ENCODE results near the gene TFF3. TPM values are rescaled to one million over a fixed set of nuclear protein-coding genes. Genes with fewer than 3 reads are reported as not detected.
A peak's percentile ranks its signal among the peaks of the same experiment; 100 is the strongest.

TFF3 gene
- total RNA-seq, 2 experiments from 2014 or later: not detected

DNA sequence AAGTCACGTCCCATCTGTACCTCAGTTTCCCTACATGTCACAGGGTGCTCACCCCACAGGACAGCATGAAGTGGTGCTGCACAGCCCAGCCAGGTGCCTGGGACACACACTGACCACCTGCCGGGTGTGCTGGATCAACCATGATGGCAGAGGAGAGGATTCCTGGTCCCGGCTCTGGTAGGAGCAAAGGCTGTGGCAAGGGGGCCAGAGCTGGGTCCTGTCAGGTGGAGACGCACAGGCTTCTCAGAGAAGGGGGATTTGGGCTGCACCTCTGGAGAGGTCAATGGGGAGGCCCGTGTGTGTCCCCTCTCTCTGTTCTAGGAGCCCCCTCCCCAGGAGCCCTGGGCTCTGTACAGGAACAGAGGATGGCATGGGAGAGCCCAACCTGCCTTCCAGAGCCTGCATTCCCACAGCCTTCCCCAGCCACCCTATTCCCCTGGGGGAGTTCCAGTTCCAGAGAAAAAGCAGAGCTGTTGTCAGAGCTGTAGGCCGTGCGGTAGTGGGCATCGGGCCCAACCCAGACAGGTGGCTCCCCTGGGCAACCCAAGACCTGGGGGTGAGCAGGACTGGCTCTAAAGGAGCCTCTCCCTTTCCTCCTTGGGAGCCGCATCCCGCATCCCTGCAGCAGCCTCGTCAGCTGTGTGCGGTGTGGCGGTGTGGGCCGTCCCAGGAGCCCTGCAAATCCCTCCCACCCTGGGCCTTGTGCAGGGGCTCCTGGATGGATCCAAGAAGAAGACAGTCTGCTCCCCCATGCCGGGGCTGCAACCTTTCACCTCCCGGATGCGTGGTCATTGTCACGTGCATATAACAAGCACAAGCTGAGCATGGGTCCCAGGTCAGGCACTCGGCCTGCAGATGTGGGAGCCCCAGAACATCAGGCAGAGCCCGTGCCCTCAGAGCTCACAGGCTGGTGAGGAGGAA is 2.9 kb upstream of the TFF3 start:
- no peak overlapping the region for H3K27ac Mint-ChIP-seq
- ATAC-seq (ENCODE audit: poor library complexity) (no peak), DNase-seq (peak in 1 of 14 experiments; percentile 17)
- ChIA-PET POLR2A (no interaction called here), CTCF (interaction anchor here (0.6 kb wide), 1 partner anchor 9 kb away, joined by 3 read pairs; no protein-coding TSS in a partner anchor)
- Histone ChIP-seq H3K9me3 (ENCODE audit: control insufficient read depth in 1 of 2, insufficient read depth in 1 of 2, low read length in 2 of 2) (no peaks in the 10 kb centered on the region), H3K27ac (ENCODE audit: low read depth in 1 of 2, low read length in 2 of 2) (no peak overlapping the region), H3K27me3 (ENCODE audit: control insufficient read depth in 1 of 2, insufficient read depth in 2 of 2, low read length in 2 of 2) (no peaks in the 10 kb centered on the region), H3K4me1 (ENCODE audit: insufficient read depth, low read length) (peaks cover 7% of the 10 kb centered on the region), H3K4me3 (ENCODE audit: low read length) (no peak overlapping the region), H3K36me3 (ENCODE audit: insufficient read depth, low read length) (no peaks in the 10 kb centered on the region)
- TF ChIP-seq CTCF (IDR thresholded peaks at IDR 0.05): no peak
- peaks cover under 1% of the 10 kb centered on the region for H3K27me3 Mint-ChIP-seq
- no peaks in the 10 kb centered on the region for H3K4me1 Mint-ChIP-seq (ENCODE audit: low read depth)
- no peak overlapping the region for H3K4me3 Mint-ChIP-seq
- no peaks in the 10 kb centered on the region for H3K36me3 Mint-ChIP-seq (ENCODE audit: low read depth)
- H3K9me3 Mint-ChIP-seq: no peaks in the 10 kb centered on the region
- intact Hi-C loops (cut with DNase I, micrococcal nuclease): no loop called here

DNA sequence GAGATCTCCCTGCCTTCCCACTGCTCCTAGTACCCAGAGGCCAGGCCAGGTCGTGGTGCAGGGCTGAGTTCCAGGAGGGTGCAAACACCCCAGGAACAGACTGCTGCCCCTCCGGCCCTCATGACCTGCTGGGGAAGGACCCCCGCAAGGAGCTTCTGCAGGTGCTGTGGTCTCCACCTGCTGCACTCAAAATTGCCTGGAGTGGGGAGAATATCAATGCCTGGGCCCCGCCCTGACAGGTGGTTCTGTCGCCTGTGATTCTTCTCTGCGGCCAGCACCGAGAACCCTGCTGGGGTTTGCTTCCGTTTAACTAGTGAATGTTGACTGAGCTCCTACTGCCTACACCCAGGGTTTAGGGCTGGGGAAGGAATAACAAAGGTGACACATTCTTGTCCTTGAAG is 2.1 kb upstream of the TFF3 start:
- intact Hi-C loops (cut with DNase I, micrococcal nuclease): no loop called here
- H3K9me3 ChIP-seq (ENCODE audit: control insufficient read depth in 1 of 2, insufficient read depth in 1 of 2, low read length in 2 of 2): no peaks in the 10 kb centered on the region
- no peak for TF ChIP-seq CTCF (IDR thresholded peaks at IDR 0.05)
- POLR2A ChIA-PET: no interaction called here
- CTCF ChIA-PET: no interaction called here
- H3K36me3 ChIP-seq (ENCODE audit: insufficient read depth, low read length): no peaks in the 10 kb centered on the region
- H3K4me3 Mint-ChIP-seq: no peak overlapping the region
- no peak overlapping the region for H3K27ac ChIP-seq (ENCODE audit: low read depth in 1 of 2, low read length in 2 of 2)
- no peak overlapping the region for H3K27ac Mint-ChIP-seq
- H3K9me3 Mint-ChIP-seq: no peaks in the 10 kb centered on the region
- DNase-seq (peak in 1 of 14 experiments; percentile 14), ATAC-seq (ENCODE audit: poor library complexity) (no peak)
- H3K27me3 ChIP-seq (ENCODE audit: control insufficient read depth in 1 of 2, insufficient read depth in 2 of 2, low read length in 2 of 2): no peaks in the 10 kb centered on the region
- H3K4me1 ChIP-seq (ENCODE audit: insufficient read depth, low read length): peaks cover 7% of the 10 kb centered on the region
- H3K27me3 Mint-ChIP-seq: no peaks in the 10 kb centered on the region
- no peak overlapping the region for H3K4me3 ChIP-seq (ENCODE audit: low read length)
- no peaks in the 10 kb centered on the region for H3K4me1 Mint-ChIP-seq (ENCODE audit: low read depth)
- H3K36me3 Mint-ChIP-seq (ENCODE audit: low read depth): no peaks in the 10 kb centered on the region

DNA sequence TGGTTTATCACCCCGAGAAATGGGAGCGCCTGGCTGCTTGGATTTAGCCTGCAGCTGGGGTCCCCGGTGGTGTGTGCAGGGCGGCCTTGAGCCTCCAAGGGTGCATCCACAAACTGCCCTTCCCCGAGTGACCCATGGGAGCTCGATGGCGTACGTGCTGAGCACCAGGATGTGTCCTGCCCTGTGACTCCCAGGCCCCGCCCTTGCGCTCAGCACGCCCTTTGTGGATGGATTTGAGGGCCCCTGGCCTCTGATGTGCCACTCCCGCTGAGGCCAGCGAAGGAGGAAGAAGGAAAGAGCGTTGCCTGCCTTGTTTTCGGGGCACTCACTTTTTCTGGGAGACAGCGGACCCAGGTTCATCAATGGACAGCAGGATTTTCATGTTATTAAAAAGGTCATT is 1.7 kb upstream of the TFF3 start:
- POLR2A ChIA-PET: no interaction called here
- Mint-ChIP-seq H3K4me1 (ENCODE audit: low read depth) (no peaks in the 10 kb centered on the region), H3K9me3 (no peaks in the 10 kb centered on the region), H3K27me3 (no peaks in the 10 kb centered on the region), H3K4me3 (no peak overlapping the region), H3K27ac (no peak overlapping the region), H3K36me3 (ENCODE audit: low read depth) (no peaks in the 10 kb centered on the region)
- no peak overlapping the region for H3K27ac ChIP-seq (ENCODE audit: low read depth in 1 of 2, low read length in 2 of 2)
- no peak for TF ChIP-seq CTCF (IDR thresholded peaks at IDR 0.05)
- intact Hi-C loops (cut with DNase I, micrococcal nuclease): no loop called here
- no peak overlapping the region for H3K4me3 ChIP-seq (ENCODE audit: low read length)
- H3K4me1 ChIP-seq (ENCODE audit: insufficient read depth, low read length): peaks cover 7% of the 10 kb centered on the region
- ATAC-seq (ENCODE audit: poor library complexity): no peak
- peak in 1 of 14 experiments; percentile 25 for DNase-seq
- no peaks in the 10 kb centered on the region for H3K36me3 ChIP-seq (ENCODE audit: insufficient read depth, low read length)
- H3K27me3 ChIP-seq (ENCODE audit: control insufficient read depth in 1 of 2, insufficient read depth in 2 of 2, low read length in 2 of 2): no peaks in the 10 kb centered on the region
- CTCF ChIA-PET: no interaction called here
- no peaks in the 10 kb centered on the region for H3K9me3 ChIP-seq (ENCODE audit: control insufficient read depth in 1 of 2, insufficient read depth in 1 of 2, low read length in 2 of 2)
